A204.1 (cell line): ENCODE measurements around the gene ERBB2.
"Not testable (repeated sequence)": the region's sequence is repeated elsewhere in the genome, so short reads cannot be mapped to it uniquely, and the experiment has no call there.

Experiments used
- FAIRE-seq: peaks from 2 replicates; lab custom pipeline; 2012; peaks lifted over from hg19 to GRCh38; lab: Jason Lieb, UNC

The ERBB2 gene

DNA sequence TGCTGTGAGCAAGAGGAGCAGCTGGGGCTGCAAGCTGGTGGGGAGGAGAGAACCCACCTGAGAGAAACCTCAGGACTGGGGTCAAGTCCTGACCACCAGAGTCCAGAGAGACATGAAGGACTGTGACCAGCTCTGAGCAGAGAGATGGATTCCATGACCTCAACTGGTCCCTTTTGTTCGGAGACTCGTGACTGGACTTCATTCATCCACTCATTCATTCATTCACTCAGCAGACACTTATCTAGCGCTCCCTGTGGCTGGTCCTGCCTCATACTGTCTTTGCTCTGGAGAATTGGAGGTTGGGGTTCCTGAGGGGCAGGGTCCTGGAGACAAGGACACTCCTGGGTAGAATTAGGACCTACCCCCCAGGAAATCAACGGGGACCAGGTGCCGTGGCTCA, 4.0 kb downstream of the ERBB2 start:
- no peak for FAIRE-seq

DNA sequence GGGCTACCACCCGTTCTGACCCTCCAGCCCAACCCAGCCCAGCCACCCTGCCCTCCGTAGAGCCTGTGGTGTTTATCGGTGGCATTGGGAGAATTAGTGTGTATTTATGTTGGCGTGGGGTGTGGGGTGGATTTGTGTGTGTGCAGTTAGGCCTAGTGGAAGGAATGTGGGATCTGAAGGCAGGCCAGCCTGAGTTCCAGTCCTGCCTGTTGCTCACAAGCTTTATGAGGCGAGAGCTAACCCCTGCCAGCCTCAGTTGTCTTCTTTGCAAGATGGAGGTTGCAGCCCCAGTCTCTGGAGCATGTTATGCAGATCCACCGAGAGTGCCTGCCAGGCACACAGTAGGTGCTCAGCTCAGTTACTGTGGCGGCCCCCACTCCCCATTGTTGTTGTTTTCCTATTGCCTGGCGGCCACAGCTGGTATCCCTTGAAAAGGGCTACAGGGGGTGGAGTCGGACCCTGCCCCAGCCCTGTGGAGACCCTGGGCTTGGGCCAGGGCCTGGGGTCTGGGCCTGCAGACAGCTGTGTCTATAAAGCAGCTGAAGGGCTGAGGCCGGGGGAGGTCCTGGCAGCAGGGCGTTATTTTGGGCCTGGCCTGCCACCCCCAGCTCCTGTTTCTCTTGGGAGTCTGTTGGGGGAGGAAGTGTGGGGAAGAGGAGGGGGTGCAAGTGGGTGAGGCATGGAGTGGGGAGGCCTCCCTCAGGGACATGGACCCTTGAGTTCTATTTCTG, 5.1 kb downstream of the ERBB2 start:
- FAIRE-seq = no peak

DNA sequence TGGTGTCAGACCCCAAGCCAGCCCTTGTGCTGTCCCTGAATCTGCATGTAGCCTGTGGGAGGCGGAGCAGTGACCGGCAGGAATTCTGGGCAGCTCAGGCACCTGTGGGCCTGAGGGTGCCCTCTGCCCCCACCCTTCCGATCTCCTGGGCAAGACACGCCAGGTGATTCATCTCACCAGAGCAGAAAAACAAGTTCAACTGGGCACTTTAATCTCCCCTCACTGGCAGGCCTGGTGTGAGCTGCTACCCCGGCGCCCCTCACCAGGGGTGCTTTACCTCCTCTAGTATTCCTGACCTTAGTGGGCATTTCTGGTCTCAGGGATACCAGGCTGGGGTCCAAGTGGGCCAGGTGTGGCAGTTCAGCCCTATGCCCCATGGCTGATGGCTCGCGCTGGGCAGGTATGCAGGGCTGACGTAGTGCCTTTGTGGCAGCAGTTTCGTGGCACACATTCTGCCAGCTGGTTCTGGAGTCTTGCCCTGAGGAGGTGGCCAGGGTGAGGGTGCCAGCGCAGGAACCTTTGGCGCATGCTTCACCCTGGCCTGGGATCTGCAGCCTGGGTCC, 6.0 kb downstream of the ERBB2 start:
- FAIRE-seq = no peak

DNA sequence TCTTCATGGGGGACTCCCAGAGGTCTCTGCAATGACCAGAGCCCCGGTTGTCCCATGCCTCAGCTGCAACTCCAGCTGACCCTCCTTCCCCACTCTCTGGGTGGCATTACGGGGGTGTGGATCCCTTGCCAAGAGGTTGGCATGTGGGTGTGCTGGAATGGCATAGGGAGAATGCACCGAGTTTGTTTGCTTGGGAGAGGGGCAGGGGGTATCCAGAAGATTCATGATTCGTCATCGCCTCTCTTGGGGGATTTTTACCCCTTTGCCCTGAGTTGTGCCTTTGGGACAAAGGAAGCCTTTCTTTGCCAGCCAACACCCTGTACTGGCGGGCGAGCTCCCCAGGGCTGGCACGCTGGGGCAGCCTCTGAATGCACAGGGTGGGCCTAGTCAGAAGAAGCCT, 6.5 kb downstream of the ERBB2 start:
- FAIRE-seq = no peak

DNA sequence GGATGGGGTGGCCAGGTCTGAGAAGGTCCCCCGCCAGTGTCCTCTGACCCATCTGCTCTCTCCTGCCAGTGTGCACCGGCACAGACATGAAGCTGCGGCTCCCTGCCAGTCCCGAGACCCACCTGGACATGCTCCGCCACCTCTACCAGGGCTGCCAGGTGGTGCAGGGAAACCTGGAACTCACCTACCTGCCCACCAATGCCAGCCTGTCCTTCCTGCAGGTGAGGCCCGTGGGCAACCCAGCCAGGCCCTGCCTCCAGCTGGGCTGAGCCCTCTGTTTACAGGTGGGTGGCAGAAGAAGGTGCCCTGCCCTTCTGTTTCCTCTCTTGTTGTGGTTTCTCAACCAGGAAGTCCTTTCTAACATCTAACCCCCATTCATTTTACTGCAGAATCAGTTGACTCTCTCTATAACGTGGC, 7.1 kb downstream of the ERBB2 start:
- no peak for FAIRE-seq

DNA sequence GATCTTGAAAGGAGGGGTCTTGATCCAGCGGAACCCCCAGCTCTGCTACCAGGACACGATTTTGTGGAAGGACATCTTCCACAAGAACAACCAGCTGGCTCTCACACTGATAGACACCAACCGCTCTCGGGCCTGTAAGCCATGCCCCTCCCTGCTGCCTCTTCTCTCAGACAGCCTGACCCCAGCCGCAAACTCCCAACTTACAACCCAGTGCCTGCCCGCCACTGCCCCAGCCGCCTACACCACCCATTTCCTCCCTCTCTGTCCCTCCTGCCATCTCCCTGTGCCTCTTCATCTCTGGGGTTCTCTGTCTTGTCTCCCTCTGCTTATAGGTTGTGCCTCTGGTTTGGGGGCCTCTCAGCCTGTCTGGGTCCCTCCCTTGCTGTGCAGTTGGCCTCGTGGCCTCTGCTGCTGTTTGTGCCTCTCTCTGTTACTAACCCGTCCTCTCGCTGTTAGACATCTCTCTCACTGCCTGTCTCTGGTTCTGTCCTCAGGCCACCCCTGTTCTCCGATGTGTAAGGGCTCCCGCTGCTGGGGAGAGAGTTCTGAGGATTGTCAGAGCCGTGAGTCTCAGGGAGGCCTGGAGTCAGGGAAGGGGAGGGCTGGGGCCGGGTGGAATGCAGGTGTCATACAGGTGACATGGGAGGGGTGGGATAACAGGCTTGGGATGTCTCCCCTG, 9.6 kb downstream of the ERBB2 start:
- FAIRE-seq = no peak

DNA sequence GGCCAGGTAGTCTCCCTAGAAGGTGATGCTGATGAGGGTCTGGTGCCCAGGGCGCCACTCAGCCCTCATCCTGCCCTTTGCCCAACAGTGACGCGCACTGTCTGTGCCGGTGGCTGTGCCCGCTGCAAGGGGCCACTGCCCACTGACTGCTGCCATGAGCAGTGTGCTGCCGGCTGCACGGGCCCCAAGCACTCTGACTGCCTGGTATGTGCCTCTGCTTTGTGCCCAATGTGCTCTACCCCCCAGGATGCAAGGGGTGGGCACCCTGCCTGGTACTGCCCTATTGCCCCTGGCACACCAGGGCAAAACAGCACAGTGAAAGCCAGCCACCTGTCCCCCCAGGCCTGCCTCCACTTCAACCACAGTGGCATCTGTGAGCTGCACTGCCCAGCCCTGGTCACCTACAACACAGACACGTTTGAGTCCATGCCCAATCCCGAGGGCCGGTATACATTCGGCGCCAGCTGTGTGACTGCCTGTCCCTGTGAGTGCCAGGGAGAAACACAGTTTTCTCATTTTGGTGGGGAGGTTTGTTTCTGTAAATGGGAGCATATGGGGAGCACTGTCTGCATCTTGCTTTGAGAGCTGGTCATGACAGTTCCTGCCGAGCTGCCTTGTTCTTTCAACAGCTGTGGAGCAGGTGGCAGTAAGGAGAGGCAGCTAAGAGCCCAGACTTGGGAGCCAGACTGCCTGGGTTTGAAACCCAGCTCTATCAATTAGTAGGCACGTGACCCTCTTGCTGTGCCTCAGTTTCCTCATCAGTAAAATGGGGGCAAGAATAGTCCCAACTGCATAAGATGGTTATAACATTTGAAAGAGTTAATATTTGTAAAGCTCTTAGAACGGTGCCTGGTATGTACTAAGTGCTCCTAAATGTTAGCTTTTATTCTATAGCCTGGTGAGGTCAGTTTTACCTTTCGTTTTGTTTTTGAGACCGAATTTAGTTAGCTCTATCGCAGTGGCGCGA, 10.4 kb downstream of the ERBB2 start:
- no peak for FAIRE-seq

DNA sequence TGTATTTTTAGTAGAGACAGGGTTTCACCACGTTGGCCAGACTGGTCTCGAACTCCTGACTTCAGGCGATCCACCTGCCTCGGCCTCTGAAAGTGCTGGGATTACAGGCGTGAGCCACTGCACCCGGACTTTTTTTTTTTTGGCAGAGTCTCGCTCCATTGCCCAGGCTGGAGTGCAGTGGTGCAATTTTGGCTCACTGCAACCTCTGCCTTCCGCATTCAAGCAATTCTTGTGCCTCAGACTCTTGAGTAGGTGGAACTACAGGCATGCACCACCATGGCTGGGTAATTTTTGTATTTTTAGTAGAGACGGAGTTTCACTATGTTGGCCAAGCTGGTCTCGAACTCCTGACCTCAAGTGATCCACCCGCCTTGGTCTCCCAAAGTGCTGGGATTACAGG, 11.2 kb downstream of the ERBB2 start:
- not testable (repeated sequence) for FAIRE-seq

DNA sequence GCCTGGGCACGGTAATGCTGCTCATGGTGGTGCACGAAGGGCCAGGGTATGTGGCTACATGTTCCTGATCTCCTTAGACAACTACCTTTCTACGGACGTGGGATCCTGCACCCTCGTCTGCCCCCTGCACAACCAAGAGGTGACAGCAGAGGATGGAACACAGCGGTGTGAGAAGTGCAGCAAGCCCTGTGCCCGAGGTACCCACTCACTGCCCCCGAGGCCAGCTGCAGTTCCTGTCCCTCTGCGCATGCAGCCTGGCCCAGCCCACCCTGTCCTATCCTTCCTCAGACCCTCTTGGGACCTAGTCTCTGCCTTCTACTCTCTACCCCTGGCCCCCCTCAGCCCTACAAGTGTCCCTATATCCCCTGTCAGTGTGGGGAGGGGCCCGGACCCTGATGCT, 12.0 kb downstream of the ERBB2 start:
- no peak for FAIRE-seq

DNA sequence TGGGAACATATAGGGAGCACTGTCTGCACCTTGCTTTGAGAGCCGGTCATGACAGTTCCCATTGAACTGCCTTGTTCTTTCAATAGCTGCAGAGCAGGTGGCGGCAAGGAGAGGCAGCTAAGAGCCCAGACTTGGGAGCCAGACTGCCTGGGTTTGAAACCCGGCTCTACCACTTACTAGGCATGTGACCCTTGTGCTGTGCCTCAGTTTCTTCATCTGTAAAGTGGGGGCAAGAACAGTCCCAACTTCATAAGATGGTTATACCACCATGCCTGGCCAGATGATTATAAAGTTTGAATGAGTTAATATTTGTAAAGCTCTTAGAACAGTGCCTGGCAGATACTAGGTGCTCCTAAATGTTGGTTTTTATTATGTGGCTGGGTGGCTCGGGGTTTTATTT, 14.4 kb downstream of the ERBB2 start:
- FAIRE-seq = no peak

DNA sequence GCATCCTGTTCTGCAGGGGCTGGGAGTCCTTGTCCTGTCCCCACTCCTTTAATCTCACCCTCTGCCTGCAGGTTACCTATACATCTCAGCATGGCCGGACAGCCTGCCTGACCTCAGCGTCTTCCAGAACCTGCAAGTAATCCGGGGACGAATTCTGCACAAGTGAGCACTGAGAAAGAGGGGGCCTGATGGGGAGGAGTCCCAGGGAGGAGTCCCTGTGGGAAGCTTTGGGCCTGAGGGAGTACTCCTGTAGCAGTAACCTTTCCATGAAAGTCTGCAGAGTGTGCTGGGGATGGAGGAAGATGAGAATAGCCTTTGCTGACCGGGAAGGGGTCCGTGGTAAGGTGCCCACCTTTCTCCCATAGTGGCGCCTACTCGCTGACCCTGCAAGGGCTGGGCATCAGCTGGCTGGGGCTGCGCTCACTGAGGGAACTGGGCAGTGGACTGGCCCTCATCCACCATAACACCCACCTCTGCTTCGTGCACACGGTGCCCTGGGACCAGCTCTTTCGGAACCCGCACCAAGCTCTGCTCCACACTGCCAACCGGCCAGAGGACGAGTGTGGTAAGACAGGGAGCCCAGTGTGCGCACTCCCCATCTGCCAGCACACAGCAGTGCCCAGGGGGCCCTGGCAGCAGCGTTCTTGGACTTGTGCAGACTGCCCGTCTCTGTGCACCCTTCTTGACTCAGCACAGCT, 15.7 kb downstream of the ERBB2 start:
- FAIRE-seq = no peak

DNA sequence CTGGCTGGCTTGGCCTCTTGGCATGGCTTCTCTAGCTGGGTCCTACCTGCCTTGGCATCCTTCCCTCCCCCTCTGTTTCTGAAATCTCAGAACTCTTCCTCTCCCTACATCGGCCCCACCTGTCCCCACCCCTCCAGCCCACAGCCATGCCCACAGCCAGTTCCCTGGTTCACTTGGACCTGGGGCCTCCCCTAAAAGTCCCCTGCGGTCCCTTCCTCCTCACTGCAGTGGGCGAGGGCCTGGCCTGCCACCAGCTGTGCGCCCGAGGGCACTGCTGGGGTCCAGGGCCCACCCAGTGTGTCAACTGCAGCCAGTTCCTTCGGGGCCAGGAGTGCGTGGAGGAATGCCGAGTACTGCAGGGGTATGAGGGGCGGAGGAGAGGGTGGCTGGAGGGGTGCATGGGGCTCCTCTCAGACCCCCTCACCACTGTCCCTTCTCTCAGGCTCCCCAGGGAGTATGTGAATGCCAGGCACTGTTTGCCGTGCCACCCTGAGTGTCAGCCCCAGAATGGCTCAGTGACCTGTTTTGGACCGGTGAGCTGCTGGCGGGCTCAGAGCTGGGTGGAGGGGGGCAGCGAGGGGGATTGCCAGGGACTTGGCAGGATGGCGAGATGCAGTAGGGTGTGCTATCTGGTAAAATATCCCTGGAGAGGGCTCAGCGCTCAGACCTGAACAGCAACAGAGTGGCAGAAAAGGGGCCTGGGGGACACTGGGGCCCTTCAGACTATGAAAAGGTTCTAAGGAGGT, 16.4 kb downstream of the ERBB2 start:
- no peak for FAIRE-seq

DNA sequence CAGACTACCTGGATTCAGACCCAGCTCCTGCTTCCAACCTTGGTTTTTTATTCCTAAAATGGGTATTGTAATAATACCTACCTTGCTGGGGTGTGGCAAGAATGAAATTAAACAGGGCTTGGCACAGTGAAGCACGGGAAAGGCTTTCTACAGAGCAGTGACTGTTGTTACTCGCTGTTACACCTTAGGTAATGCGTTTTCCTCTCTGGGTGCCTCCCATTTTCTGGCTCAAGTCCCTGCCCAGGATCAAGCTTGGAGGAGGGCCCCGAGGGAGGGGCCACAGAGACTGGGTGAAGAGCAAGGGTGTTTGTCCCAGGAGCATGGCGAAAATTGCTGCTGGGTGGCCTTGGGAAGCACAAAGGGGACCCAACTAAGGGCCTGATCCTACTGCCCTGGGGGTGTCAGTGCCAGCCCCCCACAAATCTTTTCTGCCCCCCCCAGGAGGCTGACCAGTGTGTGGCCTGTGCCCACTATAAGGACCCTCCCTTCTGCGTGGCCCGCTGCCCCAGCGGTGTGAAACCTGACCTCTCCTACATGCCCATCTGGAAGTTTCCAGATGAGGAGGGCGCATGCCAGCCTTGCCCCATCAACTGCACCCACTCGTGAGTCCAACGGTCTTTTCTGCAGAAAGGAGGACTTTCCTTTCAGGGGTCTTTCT, 17.1 kb downstream of the ERBB2 start:
- no peak for FAIRE-seq

DNA sequence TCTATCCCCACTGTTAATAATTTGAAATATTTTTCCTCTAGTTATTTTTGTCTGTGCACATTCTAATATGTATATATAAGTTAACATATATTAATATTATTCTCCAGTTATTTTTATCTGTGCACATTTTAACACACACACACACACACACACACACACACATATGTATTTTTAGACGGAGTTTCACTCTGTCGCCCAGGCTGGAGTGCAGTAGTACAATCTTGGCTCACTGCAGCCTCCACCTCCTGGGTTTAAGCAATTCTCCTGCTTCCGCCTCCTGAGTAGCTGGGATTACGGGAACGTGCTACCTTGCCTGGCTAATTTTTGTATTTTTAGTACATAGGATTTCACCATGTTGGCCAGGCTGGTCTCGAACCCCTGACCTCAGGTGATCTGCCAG, 17.8 kb downstream of the ERBB2 start:
- no peak for FAIRE-seq

DNA sequence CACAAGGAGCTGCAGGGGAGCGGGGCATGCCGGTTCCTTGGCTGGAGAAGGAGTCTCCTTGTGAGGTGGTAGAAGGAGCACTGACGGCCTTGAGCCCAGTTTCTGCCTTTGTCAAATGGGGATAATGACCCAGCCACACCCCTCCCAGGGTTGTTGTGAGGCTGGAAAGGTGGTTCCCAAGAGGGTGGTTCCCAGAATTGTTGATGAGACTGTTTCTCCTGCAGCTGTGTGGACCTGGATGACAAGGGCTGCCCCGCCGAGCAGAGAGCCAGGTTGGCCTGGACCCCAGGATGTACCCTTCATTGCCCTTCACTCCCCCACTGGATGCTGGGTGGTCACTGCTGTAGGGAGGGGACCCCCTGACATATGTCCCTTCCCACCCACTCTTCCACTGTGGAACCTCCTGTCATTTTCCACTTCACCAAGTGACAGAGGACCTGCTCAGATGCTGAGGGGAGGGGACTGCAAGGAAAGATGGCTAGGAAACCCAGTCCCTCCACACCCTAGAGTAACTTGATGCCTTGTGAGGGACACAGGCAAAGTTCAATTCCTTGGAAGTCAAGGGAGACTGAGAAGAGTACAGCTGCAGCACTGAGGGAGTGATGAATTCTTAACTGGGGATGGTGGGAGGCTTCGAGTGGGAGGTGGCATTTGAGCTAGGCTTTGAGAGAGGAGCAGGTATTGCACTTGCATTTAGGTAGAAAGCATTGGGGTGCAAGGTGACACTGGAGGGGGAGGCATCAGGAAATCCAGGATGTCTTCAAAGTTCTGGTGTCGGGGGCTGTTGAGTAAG, 19.9 kb downstream of the ERBB2 start:
- FAIRE-seq = no peak

DNA sequence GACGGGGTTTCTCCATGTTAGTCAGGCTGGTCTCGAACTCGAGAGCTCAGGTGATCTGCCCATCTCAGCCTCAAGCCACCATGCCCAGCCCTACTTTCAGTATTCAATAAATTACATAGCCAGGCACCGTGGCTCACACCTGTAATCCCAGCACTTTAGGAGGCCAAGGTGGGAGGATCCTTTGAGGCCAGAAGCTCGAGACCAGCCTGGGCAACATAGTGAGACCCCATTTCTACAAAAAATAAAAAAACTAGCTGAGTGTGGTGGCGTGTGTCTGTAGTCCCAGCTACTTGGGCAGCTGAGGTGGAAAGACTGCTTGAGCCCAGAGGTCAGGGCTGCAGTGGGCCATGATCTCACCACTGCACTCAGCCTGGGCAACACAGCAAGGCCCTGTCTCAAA, 22.2 kb downstream of the ERBB2 start:
- FAIRE-seq = no peak

DNA sequence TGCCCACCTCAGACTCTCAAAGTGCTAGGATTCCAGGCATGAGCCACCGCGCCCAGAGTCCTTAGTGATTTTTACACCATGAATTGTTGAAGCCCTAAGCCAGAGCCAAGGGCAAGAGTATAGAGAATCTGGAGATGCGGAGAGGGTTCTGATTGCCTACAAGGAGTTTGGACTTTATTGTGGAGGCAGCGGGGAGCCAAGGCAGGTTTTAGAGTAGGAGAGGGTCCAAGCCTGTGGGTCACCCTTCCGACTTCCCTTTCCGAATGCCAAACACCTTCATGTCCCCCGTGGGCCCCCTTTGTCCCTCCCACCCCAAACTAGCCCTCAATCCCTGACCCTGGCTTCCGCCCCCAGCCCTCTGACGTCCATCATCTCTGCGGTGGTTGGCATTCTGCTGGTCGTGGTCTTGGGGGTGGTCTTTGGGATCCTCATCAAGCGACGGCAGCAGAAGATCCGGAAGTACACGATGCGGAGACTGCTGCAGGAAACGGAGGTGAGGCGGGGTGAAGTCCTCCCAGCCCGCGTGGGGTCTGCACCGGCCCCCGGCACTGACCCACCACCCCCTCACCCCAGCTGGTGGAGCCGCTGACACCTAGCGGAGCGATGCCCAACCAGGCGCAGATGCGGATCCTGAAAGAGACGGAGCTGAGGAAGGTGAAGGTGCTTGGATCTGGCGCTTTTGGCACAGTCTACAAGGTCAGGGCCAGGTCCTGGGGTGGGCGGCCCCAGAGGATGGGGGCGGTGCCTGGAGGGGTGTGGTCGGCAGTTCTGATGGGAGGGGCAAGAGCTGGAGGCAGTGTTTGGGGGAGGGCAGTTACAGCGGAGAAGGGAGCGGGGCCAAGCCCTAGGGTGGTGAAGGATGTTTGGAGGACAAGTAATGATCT, 23.3 kb downstream of the ERBB2 start:
- FAIRE-seq = no peak

DNA sequence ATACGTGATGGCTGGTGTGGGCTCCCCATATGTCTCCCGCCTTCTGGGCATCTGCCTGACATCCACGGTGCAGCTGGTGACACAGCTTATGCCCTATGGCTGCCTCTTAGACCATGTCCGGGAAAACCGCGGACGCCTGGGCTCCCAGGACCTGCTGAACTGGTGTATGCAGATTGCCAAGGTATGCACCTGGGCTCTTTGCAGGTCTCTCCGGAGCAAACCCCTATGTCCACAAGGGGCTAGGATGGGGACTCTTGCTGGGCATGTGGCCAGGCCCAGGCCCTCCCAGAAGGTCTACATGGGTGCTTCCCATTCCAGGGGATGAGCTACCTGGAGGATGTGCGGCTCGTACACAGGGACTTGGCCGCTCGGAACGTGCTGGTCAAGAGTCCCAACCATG, 24.9 kb downstream of the ERBB2 start:
- FAIRE-seq = no peak

DNA sequence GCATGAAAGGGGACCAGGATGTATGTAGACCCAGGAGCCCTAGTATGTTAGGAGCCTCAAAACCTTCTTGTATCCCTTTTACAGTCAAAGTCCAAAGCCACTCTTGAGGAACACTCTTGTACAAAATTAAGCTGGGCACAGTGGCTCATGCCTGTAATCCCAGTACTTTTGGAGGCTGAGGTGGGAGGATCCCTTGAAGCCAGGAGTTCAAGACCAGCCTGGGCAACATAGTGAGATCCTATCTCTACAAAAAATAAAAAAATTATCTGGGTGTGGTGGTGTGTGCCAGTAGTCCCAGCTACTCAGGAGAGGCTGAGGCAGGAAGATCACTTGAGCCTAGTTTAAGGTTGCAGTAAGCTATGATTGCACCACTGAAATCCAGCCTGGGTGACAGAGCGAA, 26.1 kb downstream of the ERBB2 start:
- not testable (repeated sequence) for FAIRE-seq
